Measurements from ENCODE around the gene TYW1. TPM values are rescaled to one million over a fixed set of nuclear protein-coding genes. Genes with fewer than 3 reads are reported as not detected.

Gene TYW1
- total and polyA plus RNA-seq, 2 of the 4 experiments (the other 2 are of a cell fraction): 10.7 to 23.7 TPM

DNA sequence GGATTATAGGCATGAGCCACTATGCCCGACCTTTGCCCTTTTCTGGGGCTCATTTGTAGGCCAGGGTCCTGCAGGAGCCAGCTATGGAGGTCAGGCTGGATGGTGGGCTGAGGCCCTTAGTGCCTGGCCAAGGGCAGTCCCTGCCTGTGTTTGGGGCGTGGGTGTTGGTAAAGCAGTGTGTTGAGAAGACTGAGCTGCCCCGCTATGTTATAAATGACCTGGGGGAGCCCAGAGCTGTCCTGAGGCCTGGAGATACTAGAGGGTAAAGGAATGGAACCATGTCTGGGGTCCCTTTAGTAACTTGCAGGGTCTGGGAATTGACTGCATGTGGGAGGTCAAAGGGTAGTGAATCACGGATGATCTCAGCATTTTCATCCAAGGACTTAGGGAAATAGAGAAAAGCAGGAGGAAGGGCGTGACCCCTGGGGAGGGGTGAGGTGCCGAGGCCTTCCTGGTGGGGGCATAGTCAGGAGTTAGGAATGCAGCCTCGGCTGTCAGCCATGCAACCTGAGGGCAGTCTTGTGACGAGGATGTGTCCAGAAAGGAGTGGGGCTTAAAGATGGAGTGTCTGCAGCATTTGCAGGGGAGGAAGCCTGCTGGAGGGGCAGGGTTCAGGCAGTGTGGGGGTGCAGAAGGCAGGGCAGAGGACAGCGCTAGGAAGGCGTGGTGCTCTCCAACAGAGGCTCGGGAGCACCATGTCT is 44.1 kb upstream of the TYW1 start (continued):
- no peak for TF ChIP-seq MXI1 (IDR thresholded peaks at IDR 0.05; ENCODE audit: borderline replicate concordance, low read depth, low read length)
- no peak for TF ChIP-seq POLR2A (IDR thresholded peaks at IDR 0.05; ENCODE audit: low read depth, low read length)

DNA sequence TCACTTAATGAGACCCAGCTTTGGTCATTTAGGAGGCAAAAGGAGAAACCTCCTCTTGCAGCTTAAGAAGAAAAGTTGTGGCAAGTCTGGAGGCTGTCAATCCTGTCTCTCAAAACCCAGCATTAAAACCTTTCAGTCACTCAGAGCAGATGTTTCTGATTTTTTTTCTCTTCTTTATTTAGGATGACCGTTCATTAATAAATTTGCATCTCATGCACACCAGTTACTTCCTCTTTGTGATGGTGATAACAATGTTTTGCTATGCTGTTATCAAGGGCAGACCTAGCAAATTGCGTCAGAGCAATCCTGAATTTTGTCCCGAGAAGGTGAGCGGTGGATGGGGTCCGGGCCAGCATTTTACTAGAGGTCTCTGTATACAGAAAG is 43.6 kb upstream of the TYW1 start:
- peaks cover 10% of the 10 kb centered on the region; the same call in 1 of the 2 replicates for H3K9me1 ChIP-seq (ENCODE audit: insufficient read depth, low read length)
- no peak for ATAC-seq (ENCODE audit: low read depth)
- H3K4ac ChIP-seq (ENCODE audit: low read depth, low read length): peak overlapping the region; percentile 70
- 0 out of 2 replicates have a peak, but pooled peaks have one; percentile 8 for TF ChIP-seq CEBPB (IDR thresholded peaks at IDR 0.05; ENCODE audit: low read depth, low read length)
- TF ChIP-seq NFE2L2 (IDR thresholded peaks at IDR 0.05; ENCODE audit: low read depth, low read length): no peak
- no peak overlapping the region for H3K18ac ChIP-seq (ENCODE audit: low read depth, low read length)
- dilution Hi-C loops (cut with HindIII; ENCODE audit: low sequenced_read_pairs, unreplicated experiment): no loop called here
- ChIA-PET CTCF (no interaction called here), POLR2A (ENCODE audit: unreplicated experiment) (interaction anchor here (0.6 kb wide), 1 partner anchor 125 kb away, joined by 3 read pairs; no protein-coding TSS in a partner anchor)
- H3K14ac ChIP-seq (replicated peaks; ENCODE audit: low read depth, low read length): 0 out of 2 replicates have a peak overlapping the region, but pooled peaks have one; percentile 12
- H3K4me3 ChIP-seq (ENCODE audit: insufficient read depth, low read depth, low read length): no peak overlapping the region
- peak overlapping the region; percentile 28 for H2BK5ac ChIP-seq (ENCODE audit: low read depth, low read length, poor library complexity, severe bottlenecking)
- no peak overlapping the region for H3K56ac ChIP-seq (ENCODE audit: extremely low read depth, insufficient read depth, low read length)
- peaks cover 13 to 46% of the 10 kb centered on the region in 2 experiments; a peak in 3 of 4 replicates for H3K79me1 ChIP-seq (ENCODE audit: low read depth in 1 of 2, low read length in 2 of 2)
- WGBS, 2 experiments (ENCODE audit: extremely low coverage in 2 of 2, insufficient read length in 1 of 2): no CpG with 5 or more reads among the region's 5 CpGs
- in situ Hi-C loops (cut with MboI; ENCODE audit: low sequenced_read_pairs): no loop called here
- H3K9ac ChIP-seq (ENCODE audit: low read depth, low read length): no peak overlapping the region
- no peak overlapping the region; the same call in 2 of the 3 replicates for H2BK15ac ChIP-seq (ENCODE audit: low read depth, low read length)
- 0 out of 2 replicates have a peak overlapping the region, but pooled peaks have one; percentile 20 for H2AK5ac ChIP-seq (ENCODE audit: low read depth, low read length)
- intact Hi-C loops (cut with micrococcal nuclease): no loop called here
- H2BK20ac ChIP-seq (ENCODE audit: low read depth, low read length): no peak overlapping the region
- no peak overlapping the region for H3K4me2 ChIP-seq (ENCODE audit: low read depth, low read length)
- H3K27me3 ChIP-seq (ENCODE audit: control insufficient read depth, insufficient read depth, low read length): no peaks in the 10 kb centered on the region
- H4K8ac ChIP-seq (ENCODE audit: low read depth in 2 of 2, low read length in 2 of 2): peak overlapping the region in 1 of 2 experiments; percentile 2; a peak in 2 of 4 replicates
- peak overlapping the region; percentile 40 for H4K91ac ChIP-seq (ENCODE audit: insufficient read depth, low read depth, low read length)
- peak overlapping the region; percentile 8; the same call in 1 of the 2 replicates for H3K27ac ChIP-seq (ENCODE audit: insufficient read depth, low read length)
- peaks cover 8% of the 10 kb centered on the region for H3K4me1 ChIP-seq (ENCODE audit: control insufficient read depth, insufficient read depth, low read length)
- peak overlapping the region; percentile 74 for H2BK120ac ChIP-seq (ENCODE audit: low read depth, low read length)
- H3K36me3 ChIP-seq (ENCODE audit: control insufficient read depth, insufficient read depth, low read length): peaks cover 50% of the 10 kb centered on the region
- H2AFZ ChIP-seq (replicated peaks; ENCODE audit: low read length, poor library complexity): peak overlapping the region; percentile 67
- DNase-seq: no peak
- no peak overlapping the region for H4K5ac ChIP-seq (ENCODE audit: low read depth, low read length)
- H3K23ac ChIP-seq (ENCODE audit: low read depth, low read length): no peak overlapping the region
- H3K9me3 ChIP-seq (ENCODE audit: control insufficient read depth, insufficient read depth, low read length): no peaks in the 10 kb centered on the region
- peak overlapping the region; percentile 80 for H2AK9ac ChIP-seq (replicated peaks; ENCODE audit: low read depth, low read length, poor library complexity)
- H4K20me1 ChIP-seq (ENCODE audit: insufficient read depth, low read length): 0 out of 2 replicates have a peak, but pooled peaks cover 5% of the 10 kb centered on the region
- BruUV-seq (replicated peaks): no TSS peak
